Astrocyte (in vitro differentiated cells and primary cell): ENCODE data around the gene SFR1.

Experiments used
- EZH2 ChIP-seq: IDR thresholded peaks from 2 replicates; pipeline ENCODE4 v1.6.1; 2012; ENCODE audit warnings: mild to moderate bottlenecking, low read length, inconsistent platforms; ENCODE audit not compliant: insufficient read depth
- TF ChIP-seq, protein P1 (sequence below): IDR thresholded peaks from 2 replicates; pipeline ENCODE4 v1.5.1; 2011; ENCODE audit warnings: low read depth, mild to moderate bottlenecking, inconsistent platforms, low read length, moderate library complexity; ENCODE audit not compliant: insufficient read depth

DNA sequence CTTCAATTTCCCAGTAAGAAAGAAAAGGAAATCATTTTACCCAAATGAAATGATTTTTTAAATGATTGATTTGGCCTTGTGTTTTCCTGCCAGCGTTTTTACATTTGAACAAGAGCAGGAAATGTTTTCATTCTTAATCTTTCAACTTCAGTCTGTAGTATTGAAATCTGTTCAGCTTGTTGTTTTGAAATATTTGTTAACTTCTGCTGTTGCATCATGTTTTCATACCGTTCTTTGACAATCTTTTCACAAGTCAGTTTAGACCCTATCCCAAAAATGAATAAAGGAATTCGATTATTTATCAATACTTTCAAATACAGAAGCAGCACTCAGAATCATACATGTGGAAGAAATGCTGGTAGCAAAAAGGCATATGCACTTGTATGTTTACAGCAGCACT, 8.1 kb downstream of the SFR1 start:
- TF ChIP-seq, protein P1, sequence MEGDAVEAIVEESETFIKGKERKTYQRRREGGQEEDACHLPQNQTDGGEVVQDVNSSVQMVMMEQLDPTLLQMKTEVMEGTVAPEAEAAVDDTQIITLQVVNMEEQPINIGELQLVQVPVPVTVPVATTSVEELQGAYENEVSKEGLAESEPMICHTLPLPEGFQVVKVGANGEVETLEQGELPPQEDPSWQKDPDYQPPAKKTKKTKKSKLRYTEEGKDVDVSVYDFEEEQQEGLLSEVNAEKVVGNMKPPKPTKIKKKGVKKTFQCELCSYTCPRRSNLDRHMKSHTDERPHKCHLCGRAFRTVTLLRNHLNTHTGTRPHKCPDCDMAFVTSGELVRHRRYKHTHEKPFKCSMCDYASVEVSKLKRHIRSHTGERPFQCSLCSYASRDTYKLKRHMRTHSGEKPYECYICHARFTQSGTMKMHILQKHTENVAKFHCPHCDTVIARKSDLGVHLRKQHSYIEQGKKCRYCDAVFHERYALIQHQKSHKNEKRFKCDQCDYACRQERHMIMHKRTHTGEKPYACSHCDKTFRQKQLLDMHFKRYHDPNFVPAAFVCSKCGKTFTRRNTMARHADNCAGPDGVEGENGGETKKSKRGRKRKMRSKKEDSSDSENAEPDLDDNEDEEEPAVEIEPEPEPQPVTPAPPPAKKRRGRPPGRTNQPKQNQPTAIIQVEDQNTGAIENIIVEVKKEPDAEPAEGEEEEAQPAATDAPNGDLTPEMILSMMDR, result no peak
- TF ChIP-seq EZH2, result no peak
